Activated CD4-positive, alpha-beta T cell treated with anti-CD3 and anti-CD28 coated beads for 24 hours (primary cell): ENCODE measurements around the gene DNAH17.

Source experiments
- DNase-seq, 2 donors: peaks; one replicate each; pipeline ENCODE4 v3.0.0-alpha.2; 2020; ENCODE audit warnings: low read depth in 2 of 2

Gene DNAH17

DNA sequence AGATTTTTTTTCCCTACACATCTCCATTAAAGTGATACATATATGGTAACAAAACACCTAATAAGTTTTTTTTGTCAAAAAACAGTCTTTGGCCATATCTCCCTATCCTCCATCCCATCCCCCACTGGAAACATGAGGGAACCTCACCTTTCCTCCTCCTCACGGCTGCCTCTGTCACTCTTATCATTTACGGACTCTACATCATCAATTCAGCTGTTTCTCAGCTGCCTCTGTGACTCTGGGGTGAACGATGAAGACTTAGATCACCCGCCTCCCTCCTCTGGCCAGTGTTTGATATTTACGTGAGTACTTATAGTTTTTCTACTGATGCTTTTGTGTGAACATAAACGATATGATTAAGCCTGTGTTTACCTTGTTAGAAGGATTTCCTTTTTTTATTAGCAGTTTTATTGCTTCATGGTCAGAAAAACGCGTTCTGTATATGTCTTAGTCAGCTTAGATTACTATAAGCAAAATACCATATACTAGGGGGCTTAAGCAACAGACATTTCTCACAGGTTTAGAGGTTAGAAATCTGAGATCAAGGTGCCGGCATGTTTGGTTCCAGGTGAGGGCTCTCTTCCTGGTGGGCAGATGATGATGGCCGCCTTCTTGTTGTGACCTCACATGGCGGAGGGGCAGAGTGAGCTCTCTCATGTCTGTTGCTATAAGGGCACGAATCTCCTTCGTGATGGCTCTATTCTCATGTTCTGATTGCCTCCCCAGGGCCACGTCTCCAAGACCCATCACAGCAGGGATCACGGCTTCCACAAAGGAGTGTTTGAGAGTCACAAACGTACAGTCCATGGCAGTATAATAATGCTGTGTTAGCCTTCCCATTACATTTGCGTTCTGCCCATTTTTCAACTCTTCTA lies 32.1 kb downstream of the DNAH17 start:
- DNase-seq: no peak

DNA sequence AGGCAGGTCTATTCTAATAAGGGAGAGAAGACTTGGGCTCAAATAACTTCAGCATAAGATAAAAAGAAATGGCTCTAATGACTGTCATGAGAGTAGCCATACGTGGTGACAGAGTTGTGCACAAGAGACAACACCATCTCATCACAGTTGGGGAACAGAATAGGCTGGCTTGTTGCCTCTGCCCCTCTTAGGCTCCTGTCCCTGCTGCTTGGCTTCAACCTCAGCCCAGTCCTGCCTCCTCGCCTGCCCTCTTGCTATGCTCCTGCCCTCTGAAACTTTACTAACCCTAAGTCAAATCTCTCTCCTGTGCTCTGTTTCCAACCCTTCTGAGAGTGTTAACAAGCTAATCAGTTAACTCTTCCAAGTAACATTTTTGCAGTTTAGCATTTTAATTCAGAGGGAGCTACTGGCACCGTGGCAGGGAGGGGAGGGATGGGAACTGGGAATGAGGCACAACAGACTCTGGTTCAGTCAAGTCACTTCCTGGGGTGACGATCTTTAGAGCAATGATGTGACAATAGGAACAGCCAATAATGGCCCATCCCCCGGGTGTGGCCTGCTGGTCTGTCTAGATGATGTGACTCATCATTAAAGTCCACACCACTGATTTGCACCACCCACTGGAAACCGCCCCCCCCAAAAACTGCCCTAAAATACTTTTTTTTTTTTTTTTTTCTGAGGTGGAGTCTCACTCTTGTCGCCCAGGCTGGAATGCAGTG lies 35.5 kb downstream of the DNAH17 start:
- DNase-seq: no peak

DNA sequence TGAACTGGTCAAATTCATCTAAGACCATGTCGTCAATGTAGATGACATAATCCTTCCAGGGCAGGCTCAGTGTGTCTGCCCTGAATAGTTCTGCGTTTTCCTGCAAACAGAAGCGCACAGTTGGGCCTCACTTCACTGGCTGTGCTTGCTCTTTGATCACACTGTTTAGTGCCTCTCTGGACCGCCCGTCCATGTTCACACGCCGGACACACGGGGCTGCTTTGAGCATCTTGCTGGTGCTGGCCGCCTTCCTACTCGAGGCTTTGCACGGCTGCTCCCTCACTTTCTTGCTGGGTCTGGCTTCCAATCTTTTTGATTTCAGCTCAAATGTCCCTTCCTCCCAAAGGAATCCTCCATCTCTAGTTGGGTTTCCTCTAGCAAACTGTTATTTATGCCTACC lies 37.4 kb downstream of the DNAH17 start:
- DNase-seq: no peak

DNA sequence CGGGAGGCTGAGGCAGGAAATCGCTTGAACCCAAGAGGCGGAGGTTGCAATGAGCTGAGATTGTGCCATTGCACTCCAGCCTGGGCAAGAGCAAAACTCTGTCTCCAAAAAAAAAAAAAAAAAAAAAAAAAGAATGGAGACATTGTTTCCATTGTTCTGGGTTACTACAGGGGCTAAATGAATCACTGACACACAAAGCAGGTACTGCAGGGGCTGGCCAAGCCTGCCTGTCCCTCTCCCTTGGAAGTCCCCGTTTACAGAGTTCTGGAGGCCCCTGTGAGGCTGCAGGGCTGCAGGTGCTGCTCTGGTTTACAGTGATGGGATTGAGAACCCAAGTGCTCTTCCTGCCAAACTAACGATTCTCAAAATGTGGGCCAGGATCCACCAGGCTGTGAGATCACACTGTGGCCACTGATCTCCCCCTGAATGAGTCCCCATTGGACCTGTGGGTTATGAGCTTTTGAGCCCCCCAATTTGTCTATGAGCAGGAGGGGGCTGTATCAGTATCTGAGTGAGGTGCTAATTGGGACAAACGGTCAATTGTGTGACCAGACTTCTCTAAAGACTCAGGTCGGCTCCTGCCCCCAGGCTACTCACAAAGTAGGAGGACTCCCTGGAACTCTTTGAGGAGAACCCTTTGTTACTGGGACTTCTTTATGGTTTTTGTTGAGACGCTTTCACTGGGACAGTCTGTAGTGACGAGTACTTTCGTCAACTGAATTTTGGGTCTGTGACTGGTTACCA lies 39.0 kb downstream of the DNAH17 start:
- no peak for DNase-seq

DNA sequence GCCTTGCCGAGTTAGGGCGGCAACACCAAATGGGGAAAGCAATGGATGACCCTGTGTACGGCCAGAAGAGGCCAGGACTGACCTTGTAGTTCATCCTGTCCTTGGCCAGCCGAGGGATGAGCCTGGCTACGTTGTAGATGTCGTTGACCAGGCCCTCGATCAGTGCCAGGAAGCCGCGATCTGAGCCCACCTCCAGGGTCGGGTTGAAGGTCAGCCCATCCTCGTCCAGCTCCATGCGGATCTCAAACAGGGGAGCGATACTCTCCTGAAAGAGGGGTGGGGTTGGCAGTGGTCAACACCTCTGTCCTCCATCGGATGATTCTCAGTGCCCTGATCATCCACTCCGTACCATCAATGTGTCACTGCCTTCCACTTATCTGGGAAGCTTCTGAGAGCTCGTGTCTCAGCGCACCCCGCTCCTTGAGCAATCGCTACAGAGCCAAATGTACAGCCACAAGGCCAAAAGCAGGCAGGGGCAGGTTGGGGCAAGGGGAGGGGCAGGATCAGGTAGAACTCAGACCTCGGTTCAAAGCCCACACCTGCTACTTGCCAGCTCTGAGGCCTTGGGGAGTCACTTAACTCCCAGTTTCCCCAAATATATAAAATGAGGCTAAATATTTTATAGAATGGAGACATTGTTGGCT lies 39.9 kb downstream of the DNAH17 start:
- DNase-seq: no peak

DNA sequence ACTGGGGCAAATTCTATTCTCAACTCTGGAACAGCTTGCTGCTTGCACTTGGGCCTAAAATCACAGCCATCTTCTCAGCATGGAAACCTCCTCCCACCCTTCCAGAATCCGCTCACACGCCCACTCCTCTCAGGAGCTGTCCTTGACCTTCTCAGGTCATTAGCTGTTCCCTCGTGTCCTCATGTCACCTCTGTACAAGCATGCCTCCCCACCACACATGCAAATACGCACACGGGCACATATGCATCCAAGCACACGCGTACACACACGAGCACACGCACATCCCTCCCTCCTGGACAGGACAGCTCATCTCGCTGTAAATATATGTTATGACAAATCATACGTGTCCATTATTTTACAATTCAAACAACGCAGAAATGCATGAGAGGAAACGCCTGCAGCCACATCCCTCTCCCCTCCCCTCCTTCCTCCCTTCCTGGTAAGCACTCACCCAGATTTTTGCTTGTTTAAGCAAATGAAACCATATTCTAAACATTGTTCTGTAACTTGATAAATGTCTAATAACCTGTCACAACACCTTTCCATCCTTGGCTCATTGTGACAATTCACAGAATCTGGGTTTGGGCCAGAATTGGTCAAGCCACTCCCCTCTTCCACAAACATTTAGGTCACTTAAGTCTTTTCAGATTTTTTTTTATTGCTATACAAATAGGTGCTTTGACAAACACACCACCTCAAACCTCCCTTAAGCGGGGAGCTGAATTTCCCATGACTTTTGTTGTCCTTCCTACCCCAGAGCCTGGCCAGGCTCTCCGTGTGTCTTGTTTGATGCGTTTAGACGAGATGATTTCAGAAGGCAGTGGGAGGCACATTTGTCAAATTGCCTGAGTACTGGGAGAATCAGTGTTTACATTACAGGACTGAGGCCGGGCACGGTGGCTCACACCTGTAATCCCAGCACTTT lies 41.7 kb downstream of the DNAH17 start:
- no peak for DNase-seq

DNA sequence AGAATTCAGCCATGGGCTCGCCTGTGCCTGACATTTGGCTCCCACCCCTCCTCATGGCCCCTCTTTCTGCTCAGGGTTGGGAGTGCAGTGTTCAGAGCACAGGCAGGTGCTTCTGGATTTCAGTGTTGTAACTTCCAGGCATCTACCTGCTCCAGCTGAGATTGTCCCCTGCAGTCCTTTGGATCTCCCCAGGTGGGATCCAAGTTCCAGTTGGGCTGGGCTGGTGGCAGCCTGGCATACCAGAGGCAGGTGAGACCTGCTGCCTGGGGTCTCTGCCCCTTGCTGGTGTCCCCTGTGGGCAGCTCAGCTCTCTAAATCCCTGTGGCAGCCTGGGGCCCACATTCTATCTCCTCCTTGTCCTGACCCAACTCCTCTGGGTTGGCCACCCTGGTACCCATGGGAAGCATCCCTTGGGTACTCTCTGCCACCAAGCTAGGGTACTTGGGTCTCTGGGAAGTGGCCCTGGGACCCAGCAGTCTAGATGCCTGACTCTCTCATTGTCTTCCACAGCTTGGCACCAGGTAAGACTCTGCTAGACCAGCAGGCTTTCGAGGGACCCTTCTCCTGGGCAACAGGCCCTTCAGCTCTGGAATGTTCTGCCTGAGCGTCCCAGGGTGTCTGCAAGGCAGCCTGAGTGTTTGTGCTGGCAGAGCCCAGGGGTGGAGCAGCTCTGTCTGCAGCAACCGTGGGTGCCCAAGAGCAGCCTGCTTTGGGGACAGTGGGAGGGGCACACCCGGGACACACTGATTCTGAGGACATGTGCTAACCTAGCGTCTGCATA lies 42.5 kb downstream of the DNAH17 start:
- DNase-seq: no peak

DNA sequence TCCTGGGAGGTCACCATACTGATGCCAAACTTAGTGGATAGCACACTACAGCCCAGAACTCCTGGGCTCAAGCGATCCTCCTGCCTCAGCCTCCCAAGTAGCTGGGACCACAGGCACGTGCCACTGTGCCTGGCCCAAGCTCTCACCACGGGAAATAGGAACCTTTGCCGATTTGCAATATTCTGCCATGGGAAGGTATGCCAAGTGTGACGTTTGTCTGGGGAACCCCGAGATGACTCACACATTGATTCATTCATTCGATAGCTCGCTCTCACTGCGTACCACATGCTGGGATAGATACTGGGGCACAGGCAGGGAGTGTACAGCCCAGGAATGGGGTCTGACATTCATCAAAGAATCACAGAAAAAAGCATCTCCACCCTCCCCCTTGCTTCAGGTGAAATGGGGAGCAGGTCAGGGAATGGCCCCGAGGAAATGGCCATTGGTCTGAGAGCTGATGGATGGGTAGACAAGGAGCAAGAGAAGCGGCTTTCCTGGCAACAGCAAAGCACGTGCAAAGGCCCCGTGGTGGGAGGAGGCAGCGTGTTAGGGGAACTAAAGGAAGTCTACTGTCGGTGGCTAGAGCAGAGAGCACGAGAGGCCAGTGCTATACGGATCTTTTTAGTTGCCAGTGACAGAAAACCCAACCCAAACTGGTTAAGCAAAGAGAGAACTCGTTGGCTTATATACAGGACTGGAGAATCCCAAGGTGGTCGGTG lies 44.1 kb downstream of the DNAH17 start:
- DNase-seq: peak in 1 of 2 donors; percentile 9

DNA sequence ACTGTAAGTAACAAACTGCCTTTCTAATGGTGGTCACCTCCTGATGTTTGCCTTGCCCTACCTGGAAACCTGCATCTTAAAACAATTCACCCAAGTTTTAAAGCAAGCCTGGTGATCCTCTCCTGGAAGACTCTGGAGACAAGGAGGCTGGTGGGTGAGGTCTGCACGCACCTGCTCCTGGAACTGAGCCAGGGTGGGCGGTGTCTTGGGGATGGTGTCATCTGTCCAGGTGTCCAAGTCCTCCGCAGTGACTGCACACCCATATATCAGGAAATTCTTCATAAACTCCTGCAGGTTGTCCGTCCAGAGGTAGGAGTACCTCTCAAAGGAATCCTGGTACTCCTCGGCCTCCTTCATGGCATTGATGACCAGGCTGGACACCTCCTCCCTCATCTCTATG lies 44.9 kb downstream of the DNAH17 start:
- no peak for DNase-seq

DNA sequence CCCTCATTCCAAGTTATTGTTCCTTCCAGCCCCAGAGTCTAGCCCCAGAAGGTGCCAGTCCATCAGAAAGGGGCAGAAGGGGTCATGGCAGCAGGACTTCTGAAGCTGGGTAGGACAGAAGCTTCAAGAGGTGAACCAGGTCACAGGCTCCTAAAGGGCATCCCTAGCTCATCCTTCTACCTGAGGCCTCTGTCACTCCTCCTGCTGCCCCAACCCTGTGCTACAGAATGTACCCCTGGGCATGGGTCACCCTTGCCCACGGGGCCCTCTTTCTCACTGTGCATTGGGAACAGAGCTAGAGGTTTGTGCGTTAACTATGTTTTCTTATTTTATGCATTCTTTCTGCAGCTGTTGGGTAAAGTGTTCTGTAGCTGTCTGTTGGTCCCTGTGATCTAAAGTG lies 46.5 kb downstream of the DNAH17 start:
- no peak for DNase-seq

DNA sequence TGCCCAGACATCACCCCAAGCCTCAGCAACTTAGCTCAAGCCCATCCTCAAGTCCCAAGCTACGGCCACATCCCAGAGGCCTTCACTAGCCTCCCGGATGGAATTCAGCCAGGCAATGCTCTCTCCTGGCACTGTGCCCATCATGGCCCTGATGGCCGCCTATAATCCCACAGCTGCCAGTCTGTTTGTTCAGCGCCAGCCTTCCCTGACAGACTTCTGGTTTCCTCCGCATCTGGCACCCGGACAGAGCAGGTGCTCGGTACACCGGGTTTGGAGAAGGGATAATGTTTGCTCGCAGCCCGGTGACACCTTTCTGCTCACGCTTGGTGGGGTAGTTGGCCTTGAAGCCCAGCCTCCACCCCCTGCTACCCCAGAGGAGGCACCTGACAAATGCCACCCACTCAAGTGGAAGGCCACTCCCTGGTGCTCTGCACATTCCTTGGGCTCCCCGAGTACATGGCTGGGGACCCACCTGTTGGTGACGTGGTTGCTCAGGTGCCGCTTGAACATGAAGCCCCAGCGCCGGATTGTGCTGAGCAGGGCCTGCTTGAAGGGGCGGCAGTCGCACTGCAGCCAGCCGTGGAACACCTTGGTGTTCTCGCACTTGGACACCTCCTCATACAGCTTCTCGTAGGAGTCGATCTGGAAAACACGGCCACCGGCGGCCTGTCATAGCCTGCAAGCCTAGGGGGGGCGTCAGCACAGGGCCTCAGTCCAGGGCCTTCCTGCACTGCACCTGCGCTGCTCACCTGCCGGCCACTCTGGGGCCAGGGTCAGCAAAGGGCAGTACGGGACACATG lies 47.1 kb downstream of the DNAH17 start:
- no peak for DNase-seq

DNA sequence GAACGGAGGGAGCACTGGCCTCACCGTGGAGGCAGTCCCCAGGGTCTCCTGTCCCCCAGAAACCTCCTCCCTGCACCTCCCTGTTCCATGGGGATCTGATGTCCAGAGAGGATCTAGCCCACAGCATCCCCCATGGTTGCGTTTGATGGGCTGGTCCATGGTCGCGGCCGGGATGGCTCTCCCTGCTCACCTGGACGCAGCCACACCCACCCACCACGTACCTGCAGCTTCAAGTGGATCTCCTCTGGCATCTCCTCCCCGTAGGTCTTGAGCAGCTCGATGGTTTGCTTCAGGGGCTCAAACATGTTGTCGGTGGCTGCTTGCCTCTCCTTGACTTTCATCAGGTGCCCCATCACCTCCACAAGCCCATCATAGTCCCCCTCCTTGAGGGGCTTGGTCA lies 47.9 kb downstream of the DNAH17 start:
- no peak for DNase-seq

DNA sequence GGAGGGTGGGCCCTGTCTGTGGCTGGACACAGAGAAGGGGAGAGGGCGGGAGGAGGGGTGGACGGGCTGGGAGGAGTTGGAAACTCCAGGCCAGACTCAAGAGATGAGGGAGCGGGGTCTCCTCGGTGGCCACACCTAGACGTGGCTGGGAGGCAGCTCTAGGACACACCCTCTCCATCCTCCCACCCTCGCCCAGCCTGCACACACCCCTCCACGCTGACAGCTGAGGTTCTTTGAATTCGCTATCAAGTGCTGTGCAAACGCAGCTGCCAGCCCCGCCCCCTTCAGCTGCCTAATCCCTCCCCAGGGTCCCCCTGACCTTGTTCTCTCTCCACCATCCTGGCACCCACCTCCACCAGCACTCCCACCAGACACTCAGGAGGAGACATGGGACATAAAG lies 48.7 kb downstream of the DNAH17 start:
- DNase-seq: no peak

DNA sequence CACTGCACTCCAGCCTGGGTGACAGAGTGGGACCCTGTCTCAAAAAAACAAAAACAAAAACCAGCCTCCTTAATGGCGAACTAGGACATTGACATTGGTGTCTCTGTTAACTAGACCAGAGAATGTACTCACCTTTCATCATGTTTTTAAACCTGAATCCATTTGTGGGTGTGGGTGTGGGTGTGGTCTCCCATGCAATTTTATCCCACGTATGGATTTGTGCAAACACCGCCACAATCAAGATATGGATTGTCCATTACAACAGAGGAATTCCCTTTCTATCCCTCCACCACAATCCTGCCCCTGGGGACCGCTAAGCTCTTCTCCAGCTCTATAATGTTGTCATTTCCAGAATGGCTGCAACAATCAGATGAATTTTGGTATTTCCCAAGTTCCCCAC lies 49.9 kb downstream of the DNAH17 start:
- no peak for DNase-seq

DNA sequence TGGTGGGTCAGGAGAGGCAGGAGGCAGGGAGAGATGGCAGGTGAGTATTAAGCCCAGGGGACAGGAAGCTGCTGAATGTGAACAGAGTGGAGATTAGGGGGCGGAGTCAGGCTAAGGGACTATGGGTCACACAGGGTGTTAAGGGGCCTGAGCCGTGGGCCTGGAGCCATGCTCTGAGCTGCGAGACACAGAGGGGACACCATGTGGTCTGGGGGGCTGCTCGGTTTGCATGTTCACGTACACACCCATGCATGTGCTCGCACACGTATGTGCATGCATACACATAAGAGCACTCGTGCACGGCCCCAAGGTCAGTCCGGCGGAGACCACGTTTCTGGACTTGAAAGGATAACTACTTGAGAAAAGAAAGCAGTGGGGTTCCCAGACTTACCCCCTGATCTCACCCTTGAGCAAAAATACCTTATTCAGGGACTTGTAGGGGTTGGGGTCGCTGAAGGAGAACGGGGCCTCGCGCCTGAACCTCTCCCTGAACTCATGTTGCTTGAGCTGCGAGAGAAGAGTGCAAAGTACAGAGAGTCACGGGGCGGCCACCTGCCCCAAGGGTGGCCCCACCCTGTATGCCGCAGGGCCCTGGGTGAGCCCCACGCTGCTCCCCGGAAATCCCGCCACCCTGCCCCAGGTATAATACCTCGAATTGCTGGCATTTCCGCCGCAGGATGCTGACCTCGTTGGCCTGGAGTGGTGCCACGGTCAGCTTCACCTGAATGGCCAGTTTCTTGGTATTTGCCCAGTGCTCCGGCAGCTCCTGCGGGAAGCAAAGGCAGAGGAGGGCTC lies 50.8 kb downstream of the DNAH17 start:
- DNase-seq: no peak

DNA sequence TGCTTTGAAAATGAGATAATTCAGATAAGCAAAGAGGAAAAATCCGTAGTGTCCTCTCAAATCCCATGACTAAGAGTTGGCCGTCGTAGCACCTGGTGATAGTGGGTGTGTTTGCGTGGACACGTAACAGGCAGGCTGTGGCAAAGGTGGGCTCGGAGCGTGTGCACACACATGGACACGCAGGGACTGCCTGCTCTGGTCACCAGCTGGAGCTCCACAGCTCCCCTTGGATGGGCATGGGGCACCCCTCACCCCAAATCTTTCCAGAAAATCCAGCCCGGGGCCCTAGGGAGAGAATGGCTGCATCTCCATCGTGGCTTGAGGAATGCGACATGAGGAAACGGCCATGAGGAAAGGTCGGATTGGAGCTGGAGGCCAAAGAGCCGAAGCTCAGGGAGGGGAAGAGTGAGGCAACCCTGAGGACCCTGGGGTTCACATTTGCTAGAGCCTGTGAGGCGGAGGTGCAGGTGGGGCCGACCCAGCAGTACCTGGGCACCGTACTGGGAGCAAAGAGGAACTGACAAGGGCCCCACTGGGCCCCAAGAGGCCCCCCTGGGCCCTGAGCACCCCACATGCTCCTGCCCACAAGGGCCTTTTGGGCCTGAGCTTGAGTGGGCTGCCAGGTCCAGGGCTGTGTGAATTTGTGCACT lies 51.6 kb downstream of the DNAH17 start:
- no peak for DNase-seq

DNA sequence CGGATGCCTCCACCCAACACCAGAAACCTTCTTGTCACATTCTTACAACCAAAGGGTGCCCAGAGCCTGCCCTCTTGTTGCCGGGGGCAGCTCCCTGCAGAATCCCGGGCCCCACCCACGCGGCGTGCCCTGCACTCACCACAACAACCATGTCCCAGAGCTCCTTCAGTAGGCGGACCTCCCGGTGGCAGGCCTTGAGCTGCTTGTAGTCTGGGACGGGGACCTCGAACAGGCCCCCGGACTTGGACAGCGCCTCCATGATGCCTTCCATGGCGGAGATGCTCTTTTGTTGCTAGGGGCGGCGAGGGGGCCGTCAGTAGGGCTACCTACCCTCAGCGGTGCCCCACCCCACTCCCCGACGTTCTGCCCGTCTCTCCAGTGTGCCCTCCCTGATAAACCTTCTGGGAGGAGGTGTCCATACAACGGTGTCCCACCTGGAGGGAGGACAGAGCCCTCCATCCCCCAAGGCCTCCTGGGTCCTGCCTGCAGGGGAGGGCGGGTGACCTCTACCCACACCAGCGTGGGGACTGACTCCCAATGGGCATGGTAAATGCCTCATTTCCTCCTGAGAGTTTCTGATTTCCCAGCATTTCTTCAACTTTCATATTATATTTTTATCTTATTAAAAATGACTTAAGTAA lies 52.2 kb downstream of the DNAH17 start:
- no peak for DNase-seq
